Heart left ventricle (tissue), 13 donors: Measurements from ENCODE around the gene ACAD10.

Experiments used
- POLR2A ChIP-seq, 2 donors: fragments of 450-650 bp; IDR thresholded peaks; one replicate each; pipeline ENCODE4 v1.6.1; 2017; ENCODE audit warnings: antibody characterized with exemption in 2 of 2, mild to moderate bottlenecking in 2 of 2, moderate library complexity in 2 of 2
- TF ChIP-seq, protein P1 (sequence below), 12 donors: fragments of 200-600 bp; sonication (generic) in 4 of 12; IDR thresholded peaks; one replicate each; pipeline versions ENCODE4 v1.5.0 to v1.8.0; 2018 to 2022; ENCODE audit warnings: antibody characterized with exemption in 12 of 12, mild to moderate bottlenecking in 5 of 12
- donor health status: ischemic (EF 13 %, LVEDD 7.1; RV severe dilation, severe dysfunction).
- donor health status: DM: no; HTN: yes; CAD: no.
- donor health status: DM: no; HTN: no; CAD: no.
- donor health status: ischemic (EF 25% LVEDD 6.9; RV normal size, moderate dysfunction).
- donor health status: ischemic (EF 25% LVEDD 5.7; RV mildly dilated, moderate dysfunction).
- donor health status: ischemic (EF 35%, LVEDD 5.7; RV mildly dilated, moderate dysfunction).
- donor health status: nonischemic (EF 11% LVEDD 7.7; RV severe dilation, severe dysfunction).
- donor health status: DM: yes; HTN: yes; CAD: no.
- donor health status: PGD.
- donor health status: ischemic (EF 29% LVEDD 5.4; RV normal size, mild dysfunction).
- donor health status: nonischemic (EF 23%, LVEDD 6.1; RV moderate dilation, normal function).

DNA sequence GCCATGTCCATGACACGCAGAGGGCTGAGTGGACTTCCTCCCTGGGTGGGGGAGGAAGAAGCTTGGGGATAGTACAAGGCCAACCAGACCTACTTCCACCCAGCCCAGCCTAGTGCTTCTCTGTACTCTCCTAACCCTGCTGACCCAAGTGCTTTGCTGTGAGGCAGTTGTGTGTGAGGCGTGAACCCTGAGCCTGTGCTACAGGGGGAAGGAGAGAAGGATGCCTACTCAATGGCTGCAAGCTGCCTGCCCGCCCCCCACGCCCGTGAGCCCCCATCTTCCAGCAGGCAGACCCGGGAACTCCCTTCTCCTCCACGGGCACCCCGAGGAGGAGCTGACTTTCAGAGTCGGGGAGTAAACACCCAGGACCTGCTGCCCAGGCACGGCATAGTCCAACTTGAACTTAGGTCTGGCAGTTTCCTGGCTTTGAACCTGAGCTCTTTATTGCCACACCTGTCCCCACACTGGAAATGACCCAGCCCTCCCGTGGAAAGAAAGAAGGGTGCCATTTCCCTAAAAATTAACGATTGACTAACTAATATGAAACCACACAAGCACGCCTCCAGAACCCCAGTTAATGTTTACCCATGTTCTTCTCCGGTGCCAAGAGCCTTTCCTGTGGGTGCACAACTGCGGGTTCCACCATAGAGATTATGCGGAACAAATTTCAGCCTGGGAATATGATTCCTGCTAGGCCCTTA is 91.6 kb downstream of the ACAD10 start:
- TF ChIP-seq, protein P1, sequence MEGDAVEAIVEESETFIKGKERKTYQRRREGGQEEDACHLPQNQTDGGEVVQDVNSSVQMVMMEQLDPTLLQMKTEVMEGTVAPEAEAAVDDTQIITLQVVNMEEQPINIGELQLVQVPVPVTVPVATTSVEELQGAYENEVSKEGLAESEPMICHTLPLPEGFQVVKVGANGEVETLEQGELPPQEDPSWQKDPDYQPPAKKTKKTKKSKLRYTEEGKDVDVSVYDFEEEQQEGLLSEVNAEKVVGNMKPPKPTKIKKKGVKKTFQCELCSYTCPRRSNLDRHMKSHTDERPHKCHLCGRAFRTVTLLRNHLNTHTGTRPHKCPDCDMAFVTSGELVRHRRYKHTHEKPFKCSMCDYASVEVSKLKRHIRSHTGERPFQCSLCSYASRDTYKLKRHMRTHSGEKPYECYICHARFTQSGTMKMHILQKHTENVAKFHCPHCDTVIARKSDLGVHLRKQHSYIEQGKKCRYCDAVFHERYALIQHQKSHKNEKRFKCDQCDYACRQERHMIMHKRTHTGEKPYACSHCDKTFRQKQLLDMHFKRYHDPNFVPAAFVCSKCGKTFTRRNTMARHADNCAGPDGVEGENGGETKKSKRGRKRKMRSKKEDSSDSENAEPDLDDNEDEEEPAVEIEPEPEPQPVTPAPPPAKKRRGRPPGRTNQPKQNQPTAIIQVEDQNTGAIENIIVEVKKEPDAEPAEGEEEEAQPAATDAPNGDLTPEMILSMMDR (IDR thresholded peaks at IDR 0.05): no peak
- no peak for TF ChIP-seq POLR2A (IDR thresholded peaks at IDR 0.05)
